K562 (cell line): Measurements from ENCODE around the gene PWWP2A.

Source experiments
- ADNP ChIP-seq: fragments of 200-800 bp; sonication (Bioruptor generic); IDR thresholded peaks from 2 replicates; pipeline ENCODE4 v1.6.1; 2016; ENCODE audit warnings: missing genetic modification characterization, missing compliant biosample characterization
- CBFB ChIP-seq: sonication (generic); formaldehyde crosslinking; IDR thresholded peaks from 2 replicates; pipeline ENCODE4 v1.4.0; 2020; ENCODE audit warnings: mild to moderate bottlenecking, missing genetic modification reagents
- CTCF ChIP-seq, 3 experiments: IDR thresholded peaks in 2 of 3; conservative IDR thresholded peaks in 1 of 3; 2 replicates each; pipeline ENCODE4 v1.5.1; 2011 to 2012; ENCODE audit warnings: low read length in 3 of 3, mild to moderate bottlenecking in 3 of 3, control low read depth in 2 of 3, improper control_type of control experiment in 1 of 3, inconsistent platforms in 1 of 3, low read depth in 1 of 3, mixed read lengths in 1 of 3, moderate library complexity in 1 of 3; ENCODE audit not compliant: insufficient read depth in 2 of 3
- MEIS2 ChIP-seq: fragments of 450-650 bp; IDR thresholded peaks from 2 replicates; pipeline ENCODE4 v1.6.1; 2014; ENCODE audit warnings: mild to moderate bottlenecking; ENCODE audit not compliant: partially characterized antibody
- POU5F1 ChIP-seq: fragments of 150-350 bp; IDR thresholded peaks from 2 replicates; pipeline ENCODE4 v1.6.1; 2014; ENCODE audit warnings: borderline replicate concordance, low read length, low read depth, mild to moderate bottlenecking; ENCODE audit not compliant: partially characterized antibody
- TBL1XR1 ChIP-seq, 2 experiments: IDR thresholded peaks; 2 replicates each; pipeline ENCODE4 v1.6.1; 2012; ENCODE audit warnings: improper control_type of control experiment in 2 of 2, low read length in 2 of 2, mild to moderate bottlenecking in 1 of 2
- ZC3H11A ChIP-seq: IDR thresholded peaks from 2 replicates; pipeline ENCODE4 v1.6.1; 2012; ENCODE audit warnings: low read depth, low read length, improper control_type of control experiment

- TF ChIP-seq ZC3H11A, result no peak
- TF ChIP-seq ADNP, result no peak
- TF ChIP-seq CTCF (IDR thresholded peaks at IDR 0.05 in 2 of 3, conservative IDR thresholded peaks at IDR 0.05 in 1 of 3; ENCODE audit: insufficient read depth in 2 of 3, low read depth in 1 of 3, low read length in 3 of 3), result no peak
- TF ChIP-seq TBL1XR1 (IDR thresholded peaks at IDR 0.05; ENCODE audit: low read length in 2 of 2), result no peak
- TF ChIP-seq CBFB (CRISPR knock-in tag), result no peak
- TF ChIP-seq POU5F1, result no peak
- TF ChIP-seq MEIS2, result no peak
Measured at GRCh38 chr5:160084144-160084543, 35.1 kb downstream of the PWWP2A start.
